GM12874 (cell line): ENCODE results near the gene LCN12.

Experiments
- TF ChIP-seq, protein P1 (sequence below): IDR thresholded peaks from 2 replicates; pipeline ENCODE4 v1.5.1; 2011; ENCODE audit warnings: low read depth, mild to moderate bottlenecking, control low read depth, low read length, moderate library complexity; ENCODE audit not compliant: insufficient read depth

Gene LCN12

GRCh38 chr9:136969150-136969549 lies 17.1 kb downstream of the LCN12 start:
- TF ChIP-seq, protein P1, sequence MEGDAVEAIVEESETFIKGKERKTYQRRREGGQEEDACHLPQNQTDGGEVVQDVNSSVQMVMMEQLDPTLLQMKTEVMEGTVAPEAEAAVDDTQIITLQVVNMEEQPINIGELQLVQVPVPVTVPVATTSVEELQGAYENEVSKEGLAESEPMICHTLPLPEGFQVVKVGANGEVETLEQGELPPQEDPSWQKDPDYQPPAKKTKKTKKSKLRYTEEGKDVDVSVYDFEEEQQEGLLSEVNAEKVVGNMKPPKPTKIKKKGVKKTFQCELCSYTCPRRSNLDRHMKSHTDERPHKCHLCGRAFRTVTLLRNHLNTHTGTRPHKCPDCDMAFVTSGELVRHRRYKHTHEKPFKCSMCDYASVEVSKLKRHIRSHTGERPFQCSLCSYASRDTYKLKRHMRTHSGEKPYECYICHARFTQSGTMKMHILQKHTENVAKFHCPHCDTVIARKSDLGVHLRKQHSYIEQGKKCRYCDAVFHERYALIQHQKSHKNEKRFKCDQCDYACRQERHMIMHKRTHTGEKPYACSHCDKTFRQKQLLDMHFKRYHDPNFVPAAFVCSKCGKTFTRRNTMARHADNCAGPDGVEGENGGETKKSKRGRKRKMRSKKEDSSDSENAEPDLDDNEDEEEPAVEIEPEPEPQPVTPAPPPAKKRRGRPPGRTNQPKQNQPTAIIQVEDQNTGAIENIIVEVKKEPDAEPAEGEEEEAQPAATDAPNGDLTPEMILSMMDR = no peak

DNA sequence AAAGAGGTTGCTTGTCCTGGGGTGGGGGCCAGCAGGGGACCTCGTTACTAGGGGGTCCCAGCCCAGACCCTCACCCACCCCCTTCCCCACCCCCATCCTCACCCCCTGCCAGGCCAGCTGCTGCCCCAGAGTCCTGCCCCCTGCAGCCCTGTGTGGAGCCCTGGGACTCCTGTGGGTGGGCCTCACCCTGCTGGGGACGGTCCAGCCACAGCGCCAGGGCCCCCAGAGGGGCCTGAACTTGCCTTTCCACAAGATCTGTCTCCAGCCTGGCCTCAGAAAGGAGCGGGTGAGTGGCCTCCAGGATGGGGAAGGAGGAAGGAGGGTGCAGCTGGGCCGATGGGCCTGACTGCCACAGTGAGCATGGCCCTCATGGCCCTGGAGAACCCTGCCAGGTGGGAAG lies 17.7 kb downstream of the LCN12 start:
- TF ChIP-seq, protein P1 = no peak

GRCh38 chr9:136970361-136970760 lies 18.3 kb downstream of the LCN12 start:
- TF ChIP-seq, protein P1 = no peak

- TF ChIP-seq, protein P1 = no peak
Measured at GRCh38 chr9:136971746-136972145, 19.7 kb downstream of the LCN12 start.

DNA sequence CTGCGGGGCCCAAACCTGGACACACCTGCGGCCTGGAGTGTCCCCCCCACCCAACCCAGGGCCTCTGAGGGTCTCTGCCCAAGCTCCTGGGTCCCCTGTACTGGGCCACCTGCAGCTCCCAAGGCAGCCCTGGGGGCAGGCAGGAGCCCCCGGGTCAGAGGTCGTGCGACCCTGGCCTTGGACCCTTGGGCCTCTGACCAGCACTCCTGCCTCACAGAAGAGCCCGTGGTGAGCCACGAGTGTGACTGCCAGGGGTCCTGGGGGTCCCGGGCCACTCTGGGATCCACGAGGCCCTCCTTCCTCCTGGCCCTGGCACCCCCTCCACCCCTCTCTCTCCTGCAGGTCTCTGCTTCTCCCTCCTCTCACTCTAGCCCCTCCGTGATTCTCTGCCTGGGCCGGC lies 20.3 kb downstream of the LCN12 start:
- TF ChIP-seq, protein P1 = no peak

- TF ChIP-seq, protein P1 = no peak
Measured at GRCh38 chr9:136972743-136973142, 20.7 kb downstream of the LCN12 start.

DNA sequence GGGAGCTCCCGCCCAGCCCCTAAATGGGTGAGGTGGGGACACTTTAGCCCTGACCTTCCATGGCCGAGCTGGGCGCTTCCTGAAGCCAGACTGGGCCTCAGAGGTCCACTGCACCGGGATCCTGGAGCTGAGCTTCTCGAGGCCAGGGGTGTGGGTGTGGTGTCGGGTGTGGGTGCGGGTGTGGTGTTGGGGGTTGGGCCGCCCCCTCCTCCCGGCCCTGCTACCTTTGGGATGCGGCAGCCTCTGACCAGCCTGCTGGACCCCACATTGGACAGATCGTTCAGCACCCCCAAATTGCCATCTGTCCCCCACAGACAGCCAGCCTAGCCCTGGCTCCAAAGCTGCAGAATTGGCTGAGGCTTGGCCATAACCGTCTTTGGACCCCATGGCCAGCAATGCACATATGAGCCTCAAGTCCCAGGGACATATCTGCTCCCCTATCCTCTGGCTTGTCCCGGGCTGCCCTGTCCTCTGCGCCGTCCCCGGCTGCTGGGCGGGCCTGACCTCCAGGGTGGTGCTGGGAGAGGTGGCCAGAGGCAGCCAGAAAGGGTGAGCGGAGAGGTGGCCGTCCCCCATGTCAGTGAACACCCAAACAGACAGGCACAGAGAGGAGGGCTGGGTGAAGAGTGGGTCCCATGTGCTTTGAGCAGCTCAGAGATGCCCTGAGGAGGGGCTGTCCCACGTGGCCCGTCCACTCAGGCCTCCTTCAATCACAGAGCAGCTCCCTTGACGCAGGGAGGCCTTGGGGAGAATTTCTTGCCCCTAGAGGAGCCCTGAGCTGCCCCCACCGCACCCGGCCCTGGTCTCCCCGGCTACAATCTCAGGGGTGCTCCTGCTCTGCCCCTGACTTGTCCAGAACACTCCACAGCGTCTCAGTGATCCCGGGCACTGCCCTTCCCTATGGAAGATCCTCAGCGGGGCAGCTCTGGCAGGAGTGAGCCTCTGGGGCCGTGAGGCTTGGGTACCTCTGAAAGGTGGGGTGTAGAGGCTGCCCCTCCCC lies 21.8 kb downstream of the LCN12 start:
- TF ChIP-seq, protein P1 = no peak
